GM19395 (cell line): ENCODE measurements around the gene RAB11A.

Source experiments
- ATAC-seq: cut with Tn5 transposase; IDR thresholded peaks from one replicate; pipeline ENCODE4 v1.9.1; 2021; ENCODE audit warnings: mild to moderate bottlenecking, moderate library complexity; ENCODE audit not compliant: unreplicated experiment

The RAB11A gene

GRCh38 chr15:65869126-65869953 lies at the start of gene RAB11A:
TSS of gene RAB11A (plus strand) at chr15:65869491. CDS start at chr15:65869586, 95 bp downstream.
- ATAC-seq: peak; percentile 90

GRCh38 chr15:65819563-65819960 lies 49.7 kb upstream of the RAB11A start:
- ATAC-seq: no peak

DNA sequence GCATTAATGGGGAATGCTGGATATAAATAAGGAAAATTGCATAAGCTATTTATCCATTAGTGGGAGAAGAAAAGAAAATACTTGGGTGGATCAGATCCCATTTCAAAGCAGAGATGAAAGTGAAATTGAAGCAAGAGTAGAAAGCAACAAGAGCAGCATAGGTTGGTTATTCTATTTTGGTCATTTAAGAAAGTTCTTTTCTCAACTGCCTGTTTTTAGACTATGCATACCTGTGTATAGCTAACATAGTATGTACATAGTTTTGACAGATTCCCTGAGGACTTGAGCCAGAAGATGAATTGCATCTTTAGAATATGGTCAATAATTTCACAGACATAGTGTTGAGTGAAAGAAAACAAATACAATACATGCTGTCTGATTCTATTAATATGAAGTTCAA lies 48.2 kb upstream of the RAB11A start:
- ATAC-seq: no peak

DNA sequence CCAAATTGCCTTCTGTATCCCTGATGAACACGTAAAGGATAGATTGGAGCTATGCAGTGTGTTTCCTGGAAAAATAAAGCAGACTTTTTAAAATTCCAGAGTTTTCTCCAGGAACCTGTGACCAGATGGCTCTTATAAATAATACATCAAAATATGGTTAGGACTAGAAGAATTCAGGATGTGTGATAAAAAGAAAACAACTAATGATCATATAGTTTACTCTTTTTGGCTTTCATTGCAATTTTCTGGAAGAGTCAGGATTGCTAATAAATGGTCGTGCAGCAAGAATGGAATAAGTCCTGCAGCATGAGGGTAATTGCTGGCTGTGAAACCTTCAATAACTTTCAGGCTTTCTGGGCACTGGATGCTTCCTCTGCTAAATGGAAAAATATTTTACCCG lies 47.0 kb upstream of the RAB11A start:
- no peak for ATAC-seq

DNA sequence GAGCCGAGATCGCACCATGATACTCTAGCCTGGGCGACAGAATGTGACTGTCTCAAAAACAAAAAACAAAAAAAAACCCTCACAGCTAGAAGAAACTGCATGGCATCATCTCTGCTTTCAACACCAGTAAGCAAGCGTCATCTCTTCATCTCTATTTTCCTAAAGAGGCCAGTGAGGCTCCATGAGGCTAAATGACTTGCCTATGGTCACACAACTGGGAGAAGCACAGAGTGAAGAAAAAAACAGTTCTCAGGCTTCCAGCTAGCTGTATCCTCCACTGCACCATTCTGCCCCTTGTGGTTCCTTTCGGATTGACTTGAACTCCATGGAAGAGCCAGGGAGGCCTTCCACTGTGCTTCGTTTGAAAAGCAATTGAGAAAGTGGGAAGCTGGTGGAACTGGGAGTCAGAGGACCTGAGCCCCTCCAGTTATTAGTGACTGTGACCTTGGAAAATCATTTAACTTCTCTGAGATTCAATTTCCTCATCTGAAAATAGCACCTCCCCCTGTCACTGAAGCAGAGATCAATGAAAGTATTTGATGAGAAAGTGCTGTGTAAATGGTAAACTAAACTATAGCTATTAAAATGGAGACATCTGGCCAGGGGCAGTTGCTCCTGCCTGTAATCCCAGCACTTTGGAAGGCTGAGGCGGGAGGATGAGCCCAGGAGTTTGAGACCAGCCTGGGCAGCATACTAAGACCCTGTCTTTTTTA lies 45.1 kb upstream of the RAB11A start:
- ATAC-seq: no peak

DNA sequence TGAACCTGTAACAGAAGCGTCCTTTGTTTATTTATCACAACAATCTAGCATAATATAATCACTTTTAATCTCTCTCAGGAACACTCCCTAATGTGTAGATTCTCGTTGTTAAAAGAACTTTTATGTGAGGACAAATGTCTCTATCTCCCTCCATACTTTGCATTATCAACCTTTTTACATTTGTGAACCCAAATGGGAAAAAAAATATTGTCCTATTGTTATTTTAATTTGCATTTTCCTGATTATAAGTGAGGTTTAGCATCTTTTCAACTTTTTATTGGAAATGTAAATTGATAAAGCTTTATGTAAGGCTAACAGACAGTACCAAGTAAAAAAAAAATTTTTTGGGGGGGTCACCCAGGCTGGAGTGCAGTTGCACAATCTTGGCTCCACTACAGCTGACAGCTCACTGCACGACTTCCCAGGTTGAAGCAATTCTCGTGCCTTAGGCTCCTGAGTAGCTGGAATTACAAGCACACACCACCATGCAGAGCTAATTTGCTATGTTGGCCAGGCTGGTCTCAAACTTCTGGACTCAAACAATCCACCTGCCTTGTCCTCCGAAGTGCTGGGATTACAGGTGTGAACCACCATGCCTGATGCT lies 44.2 kb upstream of the RAB11A start:
- ATAC-seq: no peak

GRCh38 chr15:65827065-65827464 lies 42.2 kb upstream of the RAB11A start:
- ATAC-seq: no peak

DNA sequence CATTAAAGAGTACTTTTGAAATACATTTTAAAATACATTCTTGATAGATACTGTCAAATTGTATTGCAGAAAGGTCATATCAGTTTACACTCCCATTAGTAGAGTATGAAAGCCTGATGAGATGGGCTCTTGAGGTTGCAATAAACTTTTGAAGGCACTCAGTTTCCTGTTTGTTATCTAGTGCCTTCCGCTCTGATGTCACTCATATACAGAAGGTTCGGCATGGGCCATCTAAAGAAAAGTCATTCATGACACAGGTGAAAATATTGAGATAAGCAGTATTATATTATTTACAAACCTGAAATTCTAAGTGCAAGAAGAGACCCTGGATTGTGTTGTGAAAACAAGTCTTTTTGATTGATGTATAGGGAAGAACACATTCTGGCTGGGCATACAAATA lies 40.7 kb upstream of the RAB11A start:
- ATAC-seq: no peak

GRCh38 chr15:65829130-65829764 lies 40.0 kb upstream of the RAB11A start:
- ATAC-seq: no peak

- ATAC-seq: no peak
Observed at GRCh38 chr15:65832549-65833364, 36.5 kb upstream of the RAB11A start.

- no peak for ATAC-seq
Observed at GRCh38 chr15:65833501-65834205, 35.6 kb upstream of the RAB11A start.

- ATAC-seq: no peak
Observed at GRCh38 chr15:65834603-65835282, 34.5 kb upstream of the RAB11A start.

- no peak for ATAC-seq
Observed at GRCh38 chr15:65835447-65835846, 33.8 kb upstream of the RAB11A start.

DNA sequence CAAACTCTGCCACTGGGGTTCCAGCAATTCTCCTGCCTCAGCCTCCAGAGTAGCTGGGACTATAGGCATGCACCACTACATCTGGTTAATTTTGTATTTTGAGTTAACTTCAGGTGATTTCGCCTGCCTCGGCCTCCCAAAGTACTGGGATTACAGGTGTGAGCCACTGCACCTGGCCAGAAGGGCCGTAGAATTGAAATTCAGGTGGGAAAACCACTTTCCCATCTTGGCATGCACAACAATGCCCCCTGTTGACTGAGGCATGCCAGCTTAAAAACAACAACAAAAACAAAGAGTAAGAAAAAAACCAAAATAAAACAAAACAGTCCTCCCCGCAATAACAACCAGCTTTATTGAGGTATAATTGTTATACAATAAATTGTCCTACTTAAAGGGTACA lies 32.6 kb upstream of the RAB11A start:
- ATAC-seq: no peak

GRCh38 chr15:65837301-65838294 lies 31.7 kb upstream of the RAB11A start:
- no peak for ATAC-seq

- no peak for ATAC-seq
Observed at GRCh38 chr15:65839354-65839901, 29.9 kb upstream of the RAB11A start.

DNA sequence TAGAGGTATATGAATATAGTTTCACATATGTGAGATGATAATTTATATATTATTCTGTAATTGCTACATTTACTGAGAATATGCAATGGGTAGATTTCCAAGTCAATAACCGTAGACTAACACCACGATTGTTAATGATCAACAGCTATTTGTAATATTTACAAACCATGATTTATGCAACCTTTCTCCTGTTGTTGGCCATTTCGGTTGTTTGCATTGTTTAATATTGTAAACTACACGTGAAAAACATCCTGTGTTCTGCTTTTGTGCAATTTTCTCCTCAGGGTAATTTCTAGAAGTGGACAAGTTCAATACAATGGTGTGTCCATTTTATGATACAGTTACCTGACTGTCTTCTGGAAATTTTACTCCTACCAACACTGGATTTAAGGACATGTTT lies 29.3 kb upstream of the RAB11A start:
- no peak for ATAC-seq
